ENCODE data around the gene IFIT3.

IFIT3 gene

DNA sequence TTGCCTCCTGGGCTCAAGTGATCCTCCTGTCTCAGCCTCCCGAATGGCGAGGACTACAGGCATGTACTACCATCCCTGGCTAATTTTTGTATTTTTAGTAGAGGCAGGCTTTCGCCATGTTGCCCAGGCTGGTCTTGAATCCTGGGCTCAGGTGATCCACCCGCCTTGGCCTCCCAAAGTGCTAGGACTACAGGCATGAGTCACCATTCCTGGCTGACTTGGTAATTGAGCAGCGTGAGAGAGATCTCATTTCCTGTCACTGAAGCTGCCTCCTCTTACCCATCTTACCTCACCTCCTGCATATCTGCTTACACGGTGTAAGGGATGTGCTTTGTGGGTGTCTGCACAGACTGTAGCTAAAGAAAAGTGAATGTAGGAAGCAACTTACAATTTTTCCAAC is 9.7 kb downstream of the IFIT3 start:
- Histone ChIP-seq H3K27me3 (ENCODE audit: insufficient read depth, insufficient read length) (no peaks in the 10 kb centered on the region), H3K4me1 (ENCODE audit: insufficient read depth, insufficient read length) (peaks cover 3% of the 10 kb centered on the region), H3K9me3 (ENCODE audit: insufficient read depth, low read length) (no peaks in the 10 kb centered on the region), H3K4me3 (ENCODE audit: insufficient read length, low read depth) (no peak overlapping the region), H3K9ac (ENCODE audit: insufficient read length, low read depth) (no peak overlapping the region), H3K36me3 (ENCODE audit: insufficient read depth, insufficient read length, low read length) (no peaks in the 10 kb centered on the region)
- no peak for DNase-seq (ENCODE audit: low read depth, low spot score)
- no peak for TF ChIP-seq YY1 (IDR thresholded peaks at IDR 0.05; ENCODE audit: insufficient read depth, insufficient read length)
- no peak for TF ChIP-seq SUZ12 (IDR thresholded peaks at IDR 0.05; ENCODE audit: extremely low read depth, insufficient read depth, insufficient read length)
- no peak for TF ChIP-seq ZNF274 (IDR thresholded peaks at IDR 0.05; ENCODE audit: low read depth, low read length)

DNA sequence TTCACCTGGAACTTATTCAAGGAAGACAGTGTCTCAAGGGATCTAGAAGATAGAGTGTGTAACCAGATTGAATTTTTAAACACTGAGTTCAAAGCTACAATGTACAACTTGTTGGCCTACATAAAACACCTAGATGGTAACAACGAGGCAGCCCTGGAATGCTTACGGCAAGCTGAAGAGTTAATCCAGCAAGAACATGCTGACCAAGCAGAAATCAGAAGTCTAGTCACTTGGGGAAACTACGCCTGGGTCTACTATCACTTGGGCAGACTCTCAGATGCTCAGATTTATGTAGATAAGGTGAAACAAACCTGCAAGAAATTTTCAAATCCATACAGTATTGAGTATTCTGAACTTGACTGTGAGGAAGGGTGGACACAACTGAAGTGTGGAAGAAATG is 10.9 kb downstream of the IFIT3 start:
- no peaks in the 10 kb centered on the region for H3K36me3 ChIP-seq (ENCODE audit: insufficient read depth, insufficient read length, low read length)
- no peak overlapping the region for H3K4me3 ChIP-seq (ENCODE audit: insufficient read length, low read depth)
- H3K9me3 ChIP-seq (ENCODE audit: insufficient read depth, low read length) = no peaks in the 10 kb centered on the region
- peaks cover 3% of the 10 kb centered on the region for H3K4me1 ChIP-seq (ENCODE audit: insufficient read depth, insufficient read length)
- no peak for DNase-seq (ENCODE audit: low read depth, low spot score)
- H3K27me3 ChIP-seq (ENCODE audit: insufficient read depth, insufficient read length) = no peaks in the 10 kb centered on the region
- no peak for TF ChIP-seq ZNF274 (IDR thresholded peaks at IDR 0.05; ENCODE audit: low read depth, low read length)
- no peak for TF ChIP-seq SUZ12 (IDR thresholded peaks at IDR 0.05; ENCODE audit: extremely low read depth, insufficient read depth, insufficient read length)
- H3K9ac ChIP-seq (ENCODE audit: insufficient read length, low read depth) = no peak overlapping the region

DNA sequence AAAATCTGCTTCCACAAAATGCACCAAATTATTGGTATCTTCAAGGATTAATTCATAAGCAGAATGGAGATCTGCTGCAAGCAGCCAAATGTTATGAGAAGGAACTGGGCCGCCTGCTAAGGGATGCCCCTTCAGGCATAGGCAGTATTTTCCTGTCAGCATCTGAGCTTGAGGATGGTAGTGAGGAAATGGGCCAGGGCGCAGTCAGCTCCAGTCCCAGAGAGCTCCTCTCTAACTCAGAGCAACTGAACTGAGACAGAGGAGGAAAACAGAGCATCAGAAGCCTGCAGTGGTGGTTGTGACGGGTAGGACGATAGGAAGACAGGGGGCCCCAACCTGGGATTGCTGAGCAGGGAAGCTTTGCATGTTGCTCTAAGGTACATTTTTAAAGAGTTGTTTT is 12.1 kb downstream of the IFIT3 start:
- Histone ChIP-seq H3K27me3 (ENCODE audit: insufficient read depth, insufficient read length) (no peaks in the 10 kb centered on the region), H3K36me3 (ENCODE audit: insufficient read depth, insufficient read length, low read length) (no peaks in the 10 kb centered on the region), H3K4me3 (ENCODE audit: insufficient read length, low read depth) (no peak overlapping the region), H3K9me3 (ENCODE audit: insufficient read depth, low read length) (no peaks in the 10 kb centered on the region), H3K9ac (ENCODE audit: insufficient read length, low read depth) (no peak overlapping the region), H3K4me1 (ENCODE audit: insufficient read depth, insufficient read length) (no peaks in the 10 kb centered on the region)
- TF ChIP-seq YY1 (IDR thresholded peaks at IDR 0.05; ENCODE audit: insufficient read depth, insufficient read length) = no peak
- TF ChIP-seq SUZ12 (IDR thresholded peaks at IDR 0.05; ENCODE audit: extremely low read depth, insufficient read depth, insufficient read length) = no peak
- TF ChIP-seq ZNF274 (IDR thresholded peaks at IDR 0.05; ENCODE audit: low read depth, low read length) = no peak
- DNase-seq (ENCODE audit: low read depth, low spot score) = no peak

DNA sequence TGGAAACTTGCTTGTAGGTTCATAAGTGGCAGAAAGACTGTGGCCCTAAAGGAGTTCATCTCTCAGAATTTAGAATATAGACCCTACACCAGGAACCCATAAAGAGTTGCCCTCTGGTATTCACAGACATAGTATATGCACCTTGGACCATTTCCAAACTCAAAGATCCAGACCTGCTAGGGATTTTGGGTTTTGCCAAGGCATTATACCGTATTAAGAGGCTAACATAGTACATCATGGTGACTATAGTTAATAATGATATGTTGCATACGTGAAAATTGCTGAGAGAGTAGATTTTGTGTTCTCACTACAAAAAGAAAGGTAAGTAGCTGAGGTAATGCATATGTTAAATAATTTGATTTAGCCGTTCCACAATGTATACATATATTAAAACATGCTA is 13.9 kb downstream of the IFIT3 start:
- H3K4me3 ChIP-seq (ENCODE audit: insufficient read length, low read depth) = no peak overlapping the region
- no peaks in the 10 kb centered on the region for H3K9me3 ChIP-seq (ENCODE audit: insufficient read depth, low read length)
- no peaks in the 10 kb centered on the region for H3K4me1 ChIP-seq (ENCODE audit: insufficient read depth, insufficient read length)
- TF ChIP-seq YY1 (IDR thresholded peaks at IDR 0.05; ENCODE audit: insufficient read depth, insufficient read length) (no peak), SUZ12 (IDR thresholded peaks at IDR 0.05; ENCODE audit: extremely low read depth, insufficient read depth, insufficient read length) (no peak), ZNF274 (IDR thresholded peaks at IDR 0.05; ENCODE audit: low read depth, low read length) (no peak)
- no peak for DNase-seq (ENCODE audit: low read depth, low spot score)
- no peaks in the 10 kb centered on the region for H3K27me3 ChIP-seq (ENCODE audit: insufficient read depth, insufficient read length)
- H3K36me3 ChIP-seq (ENCODE audit: insufficient read depth, insufficient read length, low read length) = no peaks in the 10 kb centered on the region
- no peak overlapping the region for H3K9ac ChIP-seq (ENCODE audit: insufficient read length, low read depth)

DNA sequence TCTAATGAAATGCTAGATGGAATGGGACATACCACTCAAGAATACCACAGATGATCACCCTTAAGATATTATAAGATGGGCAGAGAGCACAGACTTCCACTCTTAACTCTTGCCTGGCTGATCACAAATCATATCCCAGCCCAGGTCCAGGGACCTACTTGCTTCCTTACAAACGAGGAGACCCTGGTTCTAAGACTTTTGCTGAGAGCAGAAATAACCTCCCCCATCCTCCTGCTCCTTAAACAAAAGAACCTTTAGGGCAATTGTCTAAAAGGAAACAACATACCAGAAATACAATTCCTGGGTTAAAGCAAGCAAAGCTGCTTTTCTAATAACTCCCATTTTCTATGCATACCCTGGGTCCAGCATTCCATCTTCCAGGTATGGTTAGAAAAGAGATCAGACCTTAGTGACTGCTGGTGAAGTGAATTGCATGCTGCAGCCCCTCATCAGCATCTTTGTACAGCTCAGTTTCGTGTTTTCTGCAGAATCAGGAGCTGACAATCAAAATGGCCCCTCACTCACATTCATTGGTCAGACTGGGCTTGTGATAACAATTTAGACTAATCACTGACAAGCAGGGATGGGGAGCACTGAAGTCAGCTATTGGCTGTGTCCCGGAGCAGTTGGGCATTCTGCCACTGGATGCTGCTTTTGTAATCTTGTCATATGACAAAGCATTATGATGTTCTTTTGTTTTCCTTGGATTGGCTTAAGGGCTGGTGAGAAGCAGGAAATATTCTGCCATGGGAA is 14.6 kb downstream of the IFIT3 start:
- TF ChIP-seq SUZ12 (IDR thresholded peaks at IDR 0.05; ENCODE audit: extremely low read depth, insufficient read depth, insufficient read length) (no peak), YY1 (IDR thresholded peaks at IDR 0.05; ENCODE audit: insufficient read depth, insufficient read length) (no peak), ZNF274 (IDR thresholded peaks at IDR 0.05; ENCODE audit: low read depth, low read length) (no peak)
- H3K27me3 ChIP-seq (ENCODE audit: insufficient read depth, insufficient read length) = no peaks in the 10 kb centered on the region
- DNase-seq (ENCODE audit: low read depth, low spot score) = no peak
- no peaks in the 10 kb centered on the region for H3K4me1 ChIP-seq (ENCODE audit: insufficient read depth, insufficient read length)
- H3K9me3 ChIP-seq (ENCODE audit: insufficient read depth, low read length) = no peaks in the 10 kb centered on the region
- H3K9ac ChIP-seq (ENCODE audit: insufficient read length, low read depth) = no peak overlapping the region
- no peaks in the 10 kb centered on the region for H3K36me3 ChIP-seq (ENCODE audit: insufficient read depth, insufficient read length, low read length)
- H3K4me3 ChIP-seq (ENCODE audit: insufficient read length, low read depth) = no peak overlapping the region

DNA sequence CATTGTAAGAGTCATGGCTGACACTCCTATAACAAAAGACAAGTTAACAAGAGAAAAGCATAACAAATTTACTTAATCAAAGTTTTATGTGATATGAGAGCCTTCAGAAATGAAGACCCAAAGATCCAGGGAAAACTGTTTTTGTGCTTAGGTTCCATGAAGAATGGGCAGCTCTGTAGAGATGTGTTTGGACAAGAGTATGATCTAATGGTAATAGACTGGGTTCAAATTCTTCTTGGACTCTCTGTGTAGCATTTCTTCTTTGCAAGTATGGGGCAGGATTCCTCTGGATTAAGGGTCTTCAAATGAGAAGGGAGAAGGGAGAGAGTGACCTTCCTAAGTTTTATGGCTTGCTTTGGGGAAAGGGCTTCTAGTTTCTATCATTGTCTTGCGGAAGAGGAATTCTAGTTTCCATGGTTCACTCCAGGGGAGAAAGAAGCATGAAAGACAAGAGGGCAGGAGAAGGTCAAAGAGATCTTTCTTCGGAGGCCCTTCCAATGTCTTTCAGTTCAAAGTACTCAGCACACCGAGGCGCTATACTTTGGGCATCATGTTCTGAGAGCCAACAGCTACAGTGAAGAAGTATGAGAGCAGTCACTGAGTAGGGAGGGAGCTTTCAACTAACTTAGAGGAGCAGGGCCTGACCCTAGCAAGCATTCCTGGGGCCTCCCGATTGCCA is 15.4 kb downstream of the IFIT3 start:
- no peaks in the 10 kb centered on the region for H3K9me3 ChIP-seq (ENCODE audit: insufficient read depth, low read length)
- no peak for DNase-seq (ENCODE audit: low read depth, low spot score)
- no peaks in the 10 kb centered on the region for H3K27me3 ChIP-seq (ENCODE audit: insufficient read depth, insufficient read length)
- H3K36me3 ChIP-seq (ENCODE audit: insufficient read depth, insufficient read length, low read length) = no peaks in the 10 kb centered on the region
- no peak overlapping the region for H3K9ac ChIP-seq (ENCODE audit: insufficient read length, low read depth)
- H3K4me1 ChIP-seq (ENCODE audit: insufficient read depth, insufficient read length) = no peaks in the 10 kb centered on the region
- TF ChIP-seq ZNF274 (IDR thresholded peaks at IDR 0.05; ENCODE audit: low read depth, low read length) = no peak
- no peak for TF ChIP-seq YY1 (IDR thresholded peaks at IDR 0.05; ENCODE audit: insufficient read depth, insufficient read length)
- TF ChIP-seq SUZ12 (IDR thresholded peaks at IDR 0.05; ENCODE audit: extremely low read depth, insufficient read depth, insufficient read length) = no peak
- no peak overlapping the region for H3K4me3 ChIP-seq (ENCODE audit: insufficient read length, low read depth)

DNA sequence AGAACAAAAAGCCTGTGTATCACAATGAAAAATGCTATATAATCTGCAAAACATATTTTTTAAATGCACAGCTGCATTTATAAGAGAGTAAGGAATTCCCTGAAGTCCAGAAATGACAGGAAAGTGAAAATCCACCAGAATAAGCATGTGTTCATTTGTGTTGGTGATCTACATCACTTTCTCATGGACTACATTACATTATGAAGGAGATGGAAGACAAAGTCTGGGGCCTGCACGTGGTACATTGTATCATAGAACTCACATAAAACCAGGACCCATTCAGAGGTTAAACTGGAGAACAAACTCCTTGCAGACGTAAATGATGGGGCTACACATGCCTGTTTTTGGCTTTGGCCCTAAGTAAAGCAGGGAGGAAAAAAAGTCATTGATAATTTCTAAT is 16.4 kb downstream of the IFIT3 start:
- no peak for DNase-seq (ENCODE audit: low read depth, low spot score)
- no peak for TF ChIP-seq SUZ12 (IDR thresholded peaks at IDR 0.05; ENCODE audit: extremely low read depth, insufficient read depth, insufficient read length)
- no peak for TF ChIP-seq YY1 (IDR thresholded peaks at IDR 0.05; ENCODE audit: insufficient read depth, insufficient read length)
- TF ChIP-seq ZNF274 (IDR thresholded peaks at IDR 0.05; ENCODE audit: low read depth, low read length) = no peak
- no peak overlapping the region for H3K4me3 ChIP-seq (ENCODE audit: insufficient read length, low read depth)
- no peaks in the 10 kb centered on the region for H3K27me3 ChIP-seq (ENCODE audit: insufficient read depth, insufficient read length)
- no peaks in the 10 kb centered on the region for H3K9me3 ChIP-seq (ENCODE audit: insufficient read depth, low read length)
- H3K9ac ChIP-seq (ENCODE audit: insufficient read length, low read depth) = no peak overlapping the region
- H3K36me3 ChIP-seq (ENCODE audit: insufficient read depth, insufficient read length, low read length) = no peaks in the 10 kb centered on the region
- H3K4me1 ChIP-seq (ENCODE audit: insufficient read depth, insufficient read length) = no peaks in the 10 kb centered on the region

Measured in NT2/D1 (cell line).